Stimulated activated CD4-positive, alpha-beta T cell treated with anti-CD3 and anti-CD28 coated beads, Interleukin-12 subunit alpha, Interleukin-12 subunit beta, amount 100 ng/mL, for 48 hours (primary cell): ENCODE measurements around the gene TMEM14A.
"Not testable (repeated sequence)": the region's sequence is repeated elsewhere in the genome, so short reads cannot be mapped to it uniquely, and the experiment has no call there.

Source experiments
- DNase-seq, 3 donors: peaks; one replicate each; pipeline ENCODE4 v3.0.0-alpha.2; 2020; ENCODE audit warnings: low read depth in 2 of 3, low spot score in 1 of 3

Gene TMEM14A

DNA sequence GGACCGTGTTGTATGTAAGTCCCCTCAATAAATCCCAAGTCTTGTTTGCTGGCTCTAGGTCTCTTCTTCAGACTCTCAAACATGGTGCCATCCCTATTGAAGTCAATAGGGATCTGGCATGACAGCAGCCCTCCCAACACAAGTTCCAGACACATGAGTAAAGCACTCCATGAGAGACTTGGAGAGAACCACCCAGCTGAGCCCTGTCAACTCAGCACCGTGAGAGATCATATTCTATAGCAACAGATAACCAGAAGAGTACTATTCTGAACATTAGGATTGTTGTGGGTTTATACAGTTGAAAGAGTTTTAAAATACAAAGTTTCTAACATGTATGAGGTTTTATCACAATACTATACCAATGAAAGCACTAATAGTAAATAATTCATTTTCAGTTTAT lies 23.5 kb downstream of the TMEM14A start:
- DNase-seq, result no peak

- DNase-seq, result no peak
Observed at GRCh38 chr6:52696418-52696817, 25.5 kb downstream of the TMEM14A start.

- no peak for DNase-seq
Observed at GRCh38 chr6:52697903-52698302, 27.0 kb downstream of the TMEM14A start.

- no peak for DNase-seq
Observed at GRCh38 chr6:52704060-52704459, 33.1 kb downstream of the TMEM14A start.

DNA sequence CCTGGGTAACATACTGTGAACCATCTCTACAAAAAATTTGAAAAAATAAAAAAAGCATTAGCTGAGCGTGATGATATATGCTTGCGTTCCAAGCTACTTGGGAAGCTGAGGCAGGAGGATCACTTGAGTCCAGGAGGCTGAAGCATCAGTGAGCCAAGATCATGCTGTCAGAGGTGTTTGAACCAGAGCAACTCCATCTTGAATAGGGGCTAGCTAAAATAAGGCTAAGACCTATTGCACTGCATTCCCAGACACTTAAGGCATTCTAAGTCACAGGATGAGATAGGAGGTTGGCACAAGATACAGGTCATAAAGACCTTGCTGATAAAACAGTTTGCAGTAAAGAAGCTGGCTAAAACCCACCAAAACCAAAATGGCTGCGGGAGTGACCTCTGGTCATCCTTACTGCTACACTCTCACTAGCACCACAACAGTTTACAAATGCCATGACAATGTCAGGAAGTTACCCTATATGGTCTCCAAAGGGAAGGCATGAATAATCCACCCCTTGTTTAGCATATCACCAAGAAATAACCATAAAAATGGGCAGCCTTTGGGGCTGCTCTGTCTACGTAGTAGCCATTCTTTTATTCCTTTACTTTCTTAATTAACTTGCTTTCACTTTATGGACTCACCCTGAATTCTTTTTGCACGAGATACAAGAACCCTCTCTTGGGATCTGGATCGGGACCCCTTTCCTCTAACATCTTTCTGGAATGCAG lies 34.0 kb downstream of the TMEM14A start:
- DNase-seq, result not testable (repeated sequence)

- DNase-seq, result no peak
Observed at GRCh38 chr6:52706001-52706400, 35.1 kb downstream of the TMEM14A start.

GRCh38 chr6:52707963-52708680 lies 37.2 kb downstream of the TMEM14A start:
- no peak for DNase-seq

DNA sequence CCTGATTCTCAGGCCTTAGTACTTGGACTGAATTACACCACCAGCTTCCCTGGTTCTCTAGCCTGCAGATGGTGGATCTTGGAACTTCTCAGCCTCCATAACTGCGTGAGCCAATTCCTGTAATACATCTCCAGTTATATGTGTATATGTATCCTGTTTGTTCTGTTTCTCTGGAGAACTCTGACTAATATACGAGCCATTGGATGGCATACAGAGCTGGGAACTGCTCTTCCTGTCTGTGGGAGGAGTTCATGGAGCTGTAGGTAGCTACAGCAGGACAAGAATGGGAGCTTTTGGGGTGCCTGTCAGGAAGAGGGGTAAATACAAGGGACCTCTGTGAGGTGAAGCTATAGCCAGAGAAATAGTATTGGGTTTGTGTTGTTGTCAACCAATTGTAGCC lies 41.2 kb downstream of the TMEM14A start:
- DNase-seq, result no peak

DNA sequence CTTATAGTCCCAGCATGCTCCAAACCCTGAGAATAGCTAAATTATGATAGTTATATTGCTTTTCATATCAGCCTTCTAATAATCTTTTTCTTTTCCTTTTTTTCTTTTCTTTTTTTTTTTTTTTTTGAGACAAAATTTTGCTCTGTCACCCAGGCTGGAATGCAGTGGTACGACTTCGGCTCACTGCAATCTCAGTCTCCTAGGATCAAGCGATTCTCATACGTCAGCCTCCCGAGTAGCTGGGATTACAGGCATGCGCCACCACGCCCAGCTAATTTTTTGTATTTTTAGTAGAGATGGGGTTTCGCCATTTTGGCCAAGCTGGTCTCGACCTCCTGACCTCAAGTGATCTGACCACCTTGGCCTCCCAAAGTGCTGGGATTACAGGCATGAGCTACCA lies 43.8 kb downstream of the TMEM14A start:
- DNase-seq, result not testable (repeated sequence)

GRCh38 chr6:52718550-52718949 lies 47.6 kb downstream of the TMEM14A start:
- no peak for DNase-seq

DNA sequence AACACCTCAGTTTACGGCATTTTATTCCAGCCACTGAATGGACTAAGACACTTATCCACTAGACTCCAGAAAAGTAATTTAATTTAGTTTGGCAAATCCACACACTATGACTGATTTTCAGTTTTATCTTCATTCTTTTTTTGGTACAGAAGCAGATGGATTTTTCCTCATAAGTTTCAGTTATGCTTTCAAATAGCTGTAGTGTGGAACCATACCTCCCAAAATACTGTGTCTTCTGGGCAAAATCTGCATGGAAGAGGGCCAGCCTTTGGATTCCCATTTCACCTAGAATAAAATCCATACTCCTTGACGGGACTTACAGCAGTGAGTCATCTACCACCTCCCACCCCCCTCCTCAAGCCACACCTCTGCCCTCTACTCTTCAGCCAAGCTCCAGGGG lies 49.4 kb downstream of the TMEM14A start:
- no peak for DNase-seq

- DNase-seq, result no peak
Observed at GRCh38 chr6:52724042-52724405, 53.1 kb downstream of the TMEM14A start.

DNA sequence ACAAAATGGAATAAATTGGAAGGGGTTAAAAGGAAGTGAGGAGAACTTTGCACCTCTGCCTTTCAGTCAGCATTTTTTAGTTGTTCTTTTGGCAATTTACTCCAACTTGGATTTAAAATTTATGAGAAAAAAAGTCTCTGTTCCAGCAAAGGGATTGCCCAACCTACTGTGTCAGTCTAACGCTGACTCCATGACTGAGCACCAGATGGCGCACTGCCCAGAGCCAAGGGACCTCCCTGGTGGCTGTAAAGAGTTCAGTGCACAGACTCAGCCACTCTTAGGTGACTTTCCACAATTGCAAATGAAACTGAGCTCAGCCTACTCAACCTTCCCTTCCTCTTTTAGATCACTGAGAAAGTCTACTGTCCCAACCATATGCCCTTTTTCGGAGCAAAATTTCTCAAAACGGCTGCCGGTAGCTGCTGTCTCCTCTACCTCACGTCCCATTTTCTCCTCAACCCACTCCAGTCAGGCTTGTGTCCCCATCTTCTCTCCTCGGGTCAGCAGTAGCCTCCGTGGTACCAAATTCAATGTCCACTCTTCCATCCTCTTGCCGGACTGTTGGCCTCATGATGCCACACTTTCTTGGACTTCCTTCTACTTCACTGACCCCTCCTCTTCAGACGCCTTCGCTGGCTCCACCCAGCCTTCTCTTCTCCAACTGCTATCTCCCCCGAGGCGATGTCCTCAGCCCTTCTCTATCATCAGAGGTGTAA lies 53.7 kb downstream of the TMEM14A start:
- peak; percentile 30 to 48 (median 46) for DNase-seq

GRCh38 chr6:52725143-52725534 lies 54.2 kb downstream of the TMEM14A start:
- DNase-seq, result no peak

- no peak for DNase-seq
Observed at GRCh38 chr6:52725535-52726192, 54.8 kb downstream of the TMEM14A start.

DNA sequence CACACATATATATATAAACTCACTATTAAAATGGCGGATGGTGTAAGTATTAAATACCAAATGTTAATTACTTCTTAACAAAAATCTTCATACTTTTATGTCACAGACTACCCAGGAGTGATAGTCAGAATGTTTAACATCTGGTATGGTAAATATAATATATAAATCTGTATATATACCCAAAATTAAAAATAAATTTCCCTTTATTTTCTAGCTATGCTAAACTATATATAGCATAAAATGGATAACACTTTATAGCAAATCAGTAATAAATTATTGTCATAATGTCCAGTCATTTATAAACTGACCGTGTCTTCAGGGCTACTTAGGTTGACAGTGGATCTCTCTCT lies 55.3 kb downstream of the TMEM14A start:
- no peak for DNase-seq

DNA sequence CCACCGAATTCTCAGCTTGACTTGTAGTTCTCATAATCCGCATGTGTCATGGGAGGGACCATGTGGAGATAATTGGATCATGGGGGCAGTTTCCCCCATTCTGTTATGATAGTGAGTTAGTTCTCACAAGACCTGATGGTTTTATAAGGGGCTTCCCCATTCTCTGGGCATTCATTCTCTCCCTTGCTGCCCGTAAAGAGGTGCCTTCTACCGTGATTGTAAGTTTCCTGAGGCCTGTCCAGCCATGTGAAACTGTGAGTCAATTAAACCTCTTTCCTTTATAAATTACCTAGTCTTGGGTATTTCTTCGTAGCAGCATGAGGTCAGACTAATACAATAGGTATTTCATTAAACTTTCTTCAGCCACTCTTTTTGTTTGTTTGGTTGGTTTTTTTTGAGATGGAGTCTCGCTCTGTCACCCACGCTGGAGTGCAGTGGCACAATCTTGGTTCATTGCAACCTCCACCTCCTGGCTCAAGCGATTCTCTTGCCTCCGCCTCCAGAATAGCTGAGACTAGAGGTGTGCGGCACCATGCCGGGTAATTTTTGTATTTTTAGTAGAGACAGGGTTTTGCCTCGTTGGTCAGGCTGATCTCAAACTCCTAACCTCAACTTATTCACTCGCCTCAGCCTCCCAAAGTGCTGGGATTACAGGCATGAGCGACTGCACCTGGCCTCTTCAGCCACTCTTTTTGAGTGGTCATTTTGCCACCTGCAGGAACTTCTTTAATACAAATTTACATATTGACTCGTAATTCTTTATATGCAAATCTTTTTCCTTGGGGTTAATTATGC lies 56.0 kb downstream of the TMEM14A start:
- DNase-seq, result no peak

GRCh38 chr6:52727908-52728307 lies 57.0 kb downstream of the TMEM14A start:
- DNase-seq, result no peak

GRCh38 chr6:52728394-52728793 lies 57.5 kb downstream of the TMEM14A start:
- DNase-seq, result no peak

DNA sequence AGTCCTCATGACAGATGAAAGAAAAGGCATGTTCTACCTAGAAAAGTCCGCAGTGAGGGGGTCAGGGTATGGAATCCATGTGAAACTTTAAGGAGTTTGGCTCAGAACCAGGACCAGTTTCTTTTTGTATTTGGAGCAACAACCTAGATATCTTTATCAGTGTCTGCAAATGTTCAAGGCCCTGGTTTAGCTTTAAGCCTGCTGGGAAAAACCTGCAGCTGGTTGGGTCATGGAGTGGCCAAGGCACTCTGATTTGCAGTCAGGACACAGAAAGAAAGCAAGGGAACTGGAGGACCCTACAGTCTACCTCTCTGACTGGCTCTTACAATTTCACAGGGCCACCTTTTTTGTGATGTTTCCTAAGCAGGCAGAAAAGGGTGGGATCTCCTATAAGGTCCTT lies 58.7 kb downstream of the TMEM14A start:
- DNase-seq, result no peak

- no peak for DNase-seq
Observed at GRCh38 chr6:52731719-52732118, 60.8 kb downstream of the TMEM14A start.
